HG02938 (cell line): ENCODE measurements around the gene RAC3.

Experiments used
- ATAC-seq: cut with Tn5 transposase; IDR thresholded peaks from one replicate; pipeline ENCODE4 v1.9.1; 2021; ENCODE audit warnings: mild to moderate bottlenecking, moderate library complexity; ENCODE audit not compliant: unreplicated experiment

RAC3 gene

DNA sequence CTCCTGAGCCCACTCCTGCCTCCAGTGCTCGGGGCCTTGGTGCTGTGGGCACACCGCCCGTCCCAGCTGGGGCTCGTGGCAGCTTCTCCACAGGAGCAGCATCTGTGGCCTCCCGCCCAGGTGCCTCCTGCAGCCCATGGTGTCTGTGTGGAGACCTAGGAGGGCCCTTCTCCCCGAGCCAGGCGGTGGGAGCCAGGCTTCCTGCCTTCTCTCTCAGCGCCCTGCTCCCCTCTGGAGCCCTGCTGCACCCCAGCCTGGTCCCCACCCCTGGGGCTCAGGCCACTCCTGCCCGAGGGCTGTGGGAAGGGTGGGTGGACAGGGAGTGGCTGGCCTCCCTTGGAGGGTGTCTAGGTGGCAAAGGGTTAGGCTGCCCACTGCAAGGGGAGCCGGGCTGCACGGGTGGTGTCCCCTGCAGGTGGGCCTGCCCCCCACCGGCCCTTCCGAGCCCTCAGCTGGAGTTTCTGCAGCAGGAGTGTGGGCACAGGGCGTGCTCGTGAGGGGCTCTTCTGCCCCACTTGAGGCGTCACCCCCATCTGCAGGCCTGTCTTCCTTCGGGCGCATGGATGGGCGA is 19.8 kb upstream of the RAC3 start:
- ATAC-seq: no peak

- no peak for ATAC-seq
Measured at GRCh38 chr17:82012261-82012639, 19.2 kb upstream of the RAC3 start.

- ATAC-seq: no peak
Measured at GRCh38 chr17:82012640-82013295, 18.7 kb upstream of the RAC3 start.

- ATAC-seq: no peak
Measured at GRCh38 chr17:82013341-82013740, 18.1 kb upstream of the RAC3 start.

GRCh38 chr17:82013772-82014321 is 17.6 kb upstream of the RAC3 start:
- no peak for ATAC-seq

DNA sequence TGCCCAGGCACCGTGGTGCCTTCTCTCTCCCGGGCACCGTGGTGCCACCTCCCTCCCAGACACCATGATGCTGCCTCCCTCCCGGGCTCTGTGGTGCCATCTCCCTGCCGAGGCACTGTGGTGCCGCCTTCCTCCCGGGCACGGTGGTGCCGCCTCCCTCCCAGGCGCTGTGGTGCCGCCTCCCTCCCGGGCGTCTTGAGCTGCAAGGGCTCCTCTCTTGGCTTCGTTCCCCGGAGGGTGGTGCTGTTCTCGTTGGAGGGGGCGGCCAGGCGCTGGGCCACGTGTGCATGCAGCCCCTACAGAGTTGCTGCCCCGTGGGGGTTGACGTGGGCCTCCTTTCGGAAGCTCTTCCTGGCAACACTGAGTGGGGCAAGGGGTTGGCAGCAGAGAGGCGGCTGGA is 17.0 kb upstream of the RAC3 start:
- ATAC-seq: no peak

GRCh38 chr17:82014971-82015310 is 16.5 kb upstream of the RAC3 start:
- ATAC-seq: no peak

GRCh38 chr17:82015311-82015971 is 16.0 kb upstream of the RAC3 start:
- no peak for ATAC-seq

GRCh38 chr17:82016061-82016874 is 15.2 kb upstream of the RAC3 start:
- ATAC-seq: no peak

- ATAC-seq: no peak
Measured at GRCh38 chr17:82016875-82017459, 14.5 kb upstream of the RAC3 start.

GRCh38 chr17:82017612-82018151 is 13.8 kb upstream of the RAC3 start:
- no peak for ATAC-seq

DNA sequence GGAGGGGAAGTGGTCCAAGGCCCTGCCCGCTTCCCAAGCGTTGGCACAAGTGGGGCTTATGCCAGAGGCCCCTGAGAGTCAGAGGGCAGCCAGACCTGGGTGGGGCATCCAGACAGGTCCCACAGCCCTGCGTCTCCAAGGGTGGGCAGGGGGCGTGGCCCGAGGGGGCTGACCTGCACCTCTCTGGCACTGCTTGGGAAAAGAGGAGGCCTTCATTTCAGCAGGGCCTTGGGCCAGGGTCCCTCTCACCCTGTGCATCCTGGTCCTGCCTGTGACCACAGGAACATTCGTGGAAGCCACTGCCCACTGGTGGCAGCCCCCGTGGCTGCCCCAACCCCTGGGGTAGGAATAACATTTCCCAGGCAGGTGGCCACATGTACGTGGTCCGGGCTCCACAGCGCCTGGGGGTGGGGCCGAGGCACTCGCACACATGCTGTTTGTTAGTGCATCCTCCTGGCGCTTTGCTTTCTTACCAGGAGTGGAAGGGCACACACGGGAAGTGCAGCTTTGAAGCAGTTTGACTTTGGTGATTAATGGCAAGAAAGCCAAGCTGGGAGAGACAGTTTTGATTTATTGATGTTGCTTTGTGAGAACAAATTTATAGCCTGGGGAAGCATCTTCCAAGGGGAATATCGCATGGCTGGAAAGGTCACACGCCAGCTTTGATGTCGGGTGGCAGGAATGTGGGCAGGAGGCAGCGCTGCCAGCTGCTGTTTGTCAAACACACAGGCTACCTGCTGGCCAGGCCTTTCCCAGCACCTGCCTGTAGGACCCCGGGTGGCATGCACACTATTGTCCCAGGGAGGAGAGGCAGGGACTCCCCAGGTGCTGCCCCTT is 13.1 kb upstream of the RAC3 start:
- ATAC-seq: no peak

DNA sequence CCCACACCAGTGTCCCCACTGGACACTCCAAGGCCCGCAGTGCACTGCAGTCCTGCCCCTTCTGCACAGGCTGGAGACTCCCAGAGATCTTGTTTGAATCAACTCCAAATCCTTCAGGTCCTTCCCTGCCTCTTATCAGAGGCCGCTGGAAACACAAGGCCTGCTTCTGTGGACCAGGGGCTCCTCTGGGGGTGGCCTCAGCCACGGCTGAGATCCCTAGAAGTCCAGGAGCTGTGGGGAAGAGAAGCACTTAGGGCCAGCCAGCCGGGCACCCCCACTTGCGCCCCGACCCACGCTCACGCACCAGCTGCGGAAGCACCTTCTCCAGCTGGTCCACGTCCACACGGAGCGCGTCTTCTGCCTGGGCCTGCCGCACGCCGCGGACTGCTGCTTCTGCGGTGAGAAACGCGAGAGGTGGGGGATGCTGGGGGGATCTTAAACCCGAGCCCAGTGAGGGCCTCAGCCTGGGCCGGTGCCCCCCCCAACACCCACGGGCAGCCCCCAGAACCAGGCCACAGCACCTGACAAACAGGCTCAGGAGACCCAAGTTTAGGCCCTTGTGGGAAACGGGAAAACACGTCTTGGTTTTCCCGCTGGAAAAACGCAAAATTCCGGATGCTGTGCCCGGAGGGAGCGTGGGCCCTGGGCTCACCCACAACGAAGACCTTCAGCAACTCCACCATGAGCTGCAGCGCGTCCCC is 12.3 kb upstream of the RAC3 start:
- ATAC-seq: no peak

GRCh38 chr17:82019690-82020571 is 11.5 kb upstream of the RAC3 start:
- no peak for ATAC-seq

GRCh38 chr17:82020572-82021106 is 10.8 kb upstream of the RAC3 start:
- no peak for ATAC-seq

DNA sequence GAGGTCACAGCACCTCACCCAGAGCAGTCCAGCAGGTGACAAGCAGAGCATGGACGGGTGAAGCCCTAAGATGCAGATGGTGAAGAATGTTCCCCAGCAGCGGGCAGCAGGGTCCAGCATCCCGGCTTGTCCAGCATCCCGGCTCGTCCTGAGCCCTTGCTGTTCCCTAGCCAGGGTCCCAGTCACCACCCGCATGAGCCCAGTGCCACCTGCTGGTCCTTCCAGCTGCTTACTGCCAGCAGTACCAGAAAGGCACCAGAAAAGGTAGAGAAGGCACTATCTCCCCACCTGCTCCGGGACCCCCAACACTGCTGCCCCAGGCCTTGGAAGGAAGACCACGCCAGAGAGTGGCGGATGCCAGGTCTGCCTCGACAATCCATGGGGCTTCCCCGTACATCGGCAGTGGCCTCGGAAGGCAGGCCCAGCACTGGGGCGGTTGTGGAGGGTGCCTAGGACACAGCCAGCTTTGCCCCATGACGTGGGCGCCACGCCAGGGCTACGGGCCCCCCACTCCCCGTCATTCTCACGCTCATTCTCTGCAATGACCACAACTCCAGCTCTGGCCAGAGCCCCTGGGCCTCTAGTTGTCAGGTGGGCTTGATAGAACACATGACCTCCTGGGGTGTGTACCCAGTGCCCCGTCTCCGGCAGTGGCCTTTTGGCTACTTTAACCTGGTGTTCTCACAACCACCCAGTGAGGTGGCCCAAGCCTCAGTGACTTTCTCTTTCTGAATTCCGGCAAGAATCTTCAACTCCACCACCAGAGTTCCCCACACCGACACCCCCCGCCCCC is 10.2 kb upstream of the RAC3 start:
- no peak for ATAC-seq

DNA sequence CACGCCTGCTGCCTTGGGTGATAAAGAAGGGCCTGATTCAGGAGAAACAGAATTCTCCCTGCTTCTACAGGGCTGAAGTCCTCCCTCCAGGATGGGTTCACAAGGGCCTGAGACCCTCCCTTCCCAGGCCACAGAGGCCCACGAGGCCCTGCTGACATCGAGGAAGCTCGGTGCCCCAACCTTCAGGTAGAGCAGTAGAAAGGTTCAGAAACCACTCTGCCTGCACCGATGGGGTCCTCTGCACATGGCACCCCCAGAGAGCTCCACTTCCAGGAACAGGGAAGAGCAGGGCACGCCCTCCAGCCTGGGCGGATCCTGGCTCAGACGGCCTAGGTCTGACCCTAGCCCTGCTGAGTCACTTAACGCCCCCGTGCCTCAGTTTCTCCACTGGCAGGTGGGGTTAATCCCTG is 9.6 kb upstream of the RAC3 start:
- ATAC-seq: no peak
